DMS79 treated with DMSO at 0.1 percent for 48 hours (cell line): ENCODE results near the gene ERMN.
"Not testable (repeated sequence)": the region's sequence is repeated elsewhere in the genome, so short reads cannot be mapped to it uniquely, and the experiment has no call there.

Experiments
- DNase-seq: peaks from one replicate; lab custom pipeline; 2025; lab: John Stamatoyannopoulos, UW

The ERMN gene

DNA sequence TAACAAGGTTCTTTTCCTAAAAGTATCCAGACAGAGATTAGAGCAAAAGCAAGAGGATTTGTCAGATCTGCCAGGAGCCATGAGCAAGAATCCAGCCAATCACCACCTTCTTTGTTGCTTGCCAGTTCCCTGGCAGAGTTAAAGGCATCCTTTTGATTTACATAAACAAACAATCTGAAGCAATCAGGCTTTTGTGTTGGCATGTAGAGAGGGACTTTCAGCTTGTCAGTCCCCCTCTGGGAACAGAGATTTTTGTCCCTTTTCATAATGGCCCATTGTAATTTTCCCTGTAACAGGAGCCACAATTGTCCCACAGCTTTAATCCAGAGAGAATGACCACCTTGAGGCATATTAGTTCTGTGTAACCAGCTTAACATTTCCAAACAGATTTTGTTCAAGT lies at the start of gene ERMN:
TSS of gene ERMN (minus strand) at position 39 of the 400 bp plus-strand sequence. CDS start 182 bp downstream, outside the sequence.
- no peak for DNase-seq

GRCh38 chr2:157375384-157375783 lies 49.8 kb upstream of the ERMN start:
- no peak for DNase-seq

DNA sequence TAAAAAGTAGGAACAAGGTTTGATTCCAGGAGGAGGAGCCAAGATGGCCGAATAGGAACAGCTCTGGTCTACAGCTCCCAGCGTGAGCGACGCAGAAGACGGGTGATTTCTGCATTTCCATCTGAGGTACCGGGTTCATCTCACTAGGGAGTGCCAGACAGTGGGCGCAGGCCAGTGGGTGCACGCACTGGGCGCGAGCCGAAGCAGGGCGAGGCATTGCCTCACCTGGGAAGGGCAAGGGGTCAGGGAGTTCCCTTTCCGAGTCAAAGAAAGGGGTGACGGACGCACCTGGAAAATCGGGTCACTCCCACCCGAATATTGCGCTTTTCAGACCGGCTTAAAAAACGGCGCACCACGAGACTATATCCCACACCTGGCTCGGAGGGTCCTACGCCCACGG lies 42.9 kb upstream of the ERMN start:
- not testable (repeated sequence) for DNase-seq

DNA sequence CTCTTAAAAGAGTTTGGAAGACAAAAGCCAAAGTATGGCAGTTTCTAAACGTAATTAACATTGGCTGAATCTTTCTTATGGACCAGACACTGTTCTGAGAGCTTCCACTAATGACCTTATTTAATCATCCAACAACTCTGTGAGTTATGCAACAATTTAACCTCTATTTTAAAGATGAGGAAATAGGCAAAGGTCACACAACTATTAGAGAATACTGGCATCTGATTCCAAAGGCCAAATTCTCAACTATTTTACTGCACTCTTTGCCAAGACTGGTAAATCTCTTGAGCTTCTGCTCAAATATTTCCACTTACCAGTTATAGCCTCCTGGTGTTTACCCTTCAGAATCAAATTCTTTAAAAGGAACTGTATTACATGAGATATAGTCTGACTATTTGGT lies 42.1 kb upstream of the ERMN start:
- no peak for DNase-seq

DNA sequence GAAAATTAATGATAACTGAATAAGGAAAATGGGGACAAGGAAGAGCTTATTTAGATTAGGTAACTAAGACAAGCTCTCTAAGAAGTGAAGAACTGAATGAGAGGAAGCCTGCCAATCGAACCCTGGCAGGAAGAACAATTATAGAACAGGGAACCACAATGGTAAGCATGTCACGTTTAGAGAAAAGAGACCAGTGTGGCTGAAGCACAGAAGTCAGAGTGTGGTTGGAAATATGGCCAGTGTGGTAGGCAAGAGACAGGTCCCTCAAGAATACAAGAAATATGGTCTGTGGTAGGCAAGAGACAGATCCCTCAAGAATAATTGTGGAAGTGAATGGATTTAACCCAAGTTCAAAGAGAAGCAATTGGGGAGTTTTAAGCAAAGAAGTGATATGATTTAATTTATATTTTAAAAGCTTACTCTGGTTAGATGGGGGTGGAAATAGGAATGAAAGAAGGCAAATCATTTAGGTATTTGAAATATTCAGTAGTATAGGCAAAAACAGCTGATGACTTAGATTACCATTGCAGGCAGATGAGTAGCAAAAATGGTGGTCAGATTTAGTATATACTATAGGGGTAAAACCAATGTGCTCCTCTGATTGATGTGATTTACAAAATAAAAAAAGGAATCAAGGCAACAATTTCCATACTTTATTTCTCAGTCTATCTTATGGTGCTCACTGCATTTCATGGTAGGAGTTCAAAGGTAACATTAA lies 38.8 kb upstream of the ERMN start:
- no peak for DNase-seq

DNA sequence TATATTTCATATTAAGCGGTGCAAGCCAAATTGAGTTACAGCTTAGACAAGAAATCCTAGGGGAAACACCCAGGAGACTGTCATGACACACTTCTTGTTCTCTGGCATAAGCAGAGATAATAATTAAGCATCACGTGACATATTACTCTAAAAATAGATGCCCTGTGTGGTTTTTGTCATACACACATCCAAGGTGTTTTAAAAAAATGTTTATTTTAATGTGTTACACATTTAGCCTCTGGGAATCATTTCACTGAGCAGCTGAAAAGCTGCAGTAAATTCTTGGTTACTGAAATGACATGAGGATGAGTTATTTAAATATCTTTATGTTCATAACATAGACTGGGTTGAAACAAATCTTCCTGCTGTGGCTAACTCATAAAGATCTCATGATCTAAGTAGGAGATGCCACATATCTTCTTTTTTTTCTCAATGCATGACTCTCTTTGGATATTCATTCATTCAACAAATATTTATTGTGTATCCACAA lies 38.0 kb upstream of the ERMN start:
- no peak for DNase-seq

DNA sequence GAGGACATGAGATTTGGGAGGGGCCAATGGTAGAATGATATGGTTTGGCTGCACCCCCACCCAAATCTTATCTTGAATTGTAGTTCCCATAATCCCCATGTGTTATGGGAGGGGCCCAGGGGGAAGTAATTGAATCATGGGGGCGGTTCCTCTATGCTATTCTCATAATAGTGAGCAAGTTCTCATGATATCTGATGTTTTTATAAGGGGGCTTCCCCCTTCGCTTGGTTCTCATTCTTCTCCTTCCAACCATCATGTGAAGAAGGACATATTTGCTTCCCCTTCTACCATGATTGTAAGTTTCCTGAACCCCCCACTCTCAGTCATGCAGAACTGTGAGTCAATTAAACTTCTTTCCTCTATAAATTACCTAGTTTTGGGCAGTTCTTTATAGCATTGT lies 37.0 kb upstream of the ERMN start:
- no peak for DNase-seq

- DNase-seq, result no peak
These were observed 35.9 kb upstream of the ERMN start for GRCh38 chr2:157361526-157361925.

DNA sequence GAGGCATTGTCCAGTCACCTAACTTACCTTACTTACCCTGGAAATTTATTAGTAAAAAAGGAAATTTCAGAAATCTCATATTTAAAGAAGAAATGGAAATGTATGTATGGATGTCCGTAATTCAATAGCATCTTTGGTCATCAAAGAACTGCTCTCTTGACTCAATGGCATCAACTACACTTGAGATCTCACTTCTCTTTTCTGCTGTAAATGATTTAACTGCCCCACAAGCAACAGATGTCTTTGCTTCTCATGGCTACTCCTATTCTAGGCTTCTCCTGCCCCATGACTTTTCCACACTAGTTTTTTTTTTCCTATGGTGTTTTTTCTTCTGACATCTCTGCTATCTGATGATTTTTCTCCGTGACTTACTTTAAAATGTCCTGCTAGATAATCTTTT lies 34.0 kb upstream of the ERMN start:
- no peak for DNase-seq

DNA sequence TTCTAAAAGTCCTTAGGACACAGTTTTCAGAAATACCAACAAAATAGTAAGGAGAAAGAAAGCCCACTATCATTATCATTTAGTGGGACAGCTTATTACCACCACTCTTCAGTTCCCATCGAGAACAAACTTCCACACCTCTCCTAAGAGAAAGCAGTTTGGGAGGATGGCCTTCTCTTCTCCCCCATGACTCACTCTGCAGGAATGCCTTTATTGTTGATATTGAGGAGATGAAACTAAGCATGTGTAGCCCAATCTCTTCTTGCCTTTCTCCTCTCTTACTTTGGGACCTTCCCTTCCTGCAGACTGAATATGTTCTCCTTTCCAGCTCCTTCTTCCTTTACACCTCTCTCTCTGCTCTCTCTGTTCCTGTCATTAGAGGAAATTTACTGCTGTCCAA lies 30.0 kb upstream of the ERMN start:
- no peak for DNase-seq

DNA sequence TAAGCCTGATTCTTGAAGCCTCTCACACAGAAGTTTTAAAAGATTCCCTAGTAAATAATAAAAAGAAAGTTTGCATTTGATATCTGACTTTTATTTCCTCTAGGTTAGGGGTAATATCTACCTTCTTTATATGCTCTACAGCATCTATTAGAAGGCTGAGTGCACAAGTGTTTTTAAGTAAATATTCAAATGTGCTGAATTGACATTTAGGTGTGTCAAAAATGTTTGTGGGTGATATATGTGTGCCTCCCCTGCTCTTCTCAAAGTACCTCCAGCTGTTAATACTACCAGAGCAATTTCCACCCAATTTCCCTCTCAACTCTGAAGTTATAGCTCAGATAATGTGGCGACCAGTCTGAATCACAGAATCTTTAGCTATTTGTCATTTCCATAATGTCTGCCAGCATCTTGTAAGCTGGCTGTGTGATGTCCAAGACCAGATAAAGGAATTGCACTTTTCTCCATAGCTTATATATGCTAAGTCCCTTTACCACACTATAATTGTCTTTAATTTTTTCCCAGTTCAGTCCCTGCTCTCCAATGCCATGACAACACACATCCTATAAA lies 24.4 kb upstream of the ERMN start:
- DNase-seq, result no peak

- DNase-seq, result no peak
These were observed 22.8 kb upstream of the ERMN start for GRCh38 chr2:157348291-157348921.

GRCh38 chr2:157345647-157346389 lies 20.2 kb upstream of the ERMN start:
- no peak for DNase-seq

- DNase-seq, result not testable (repeated sequence)
These were observed 15.8 kb upstream of the ERMN start for GRCh38 chr2:157341381-157341780.

DNA sequence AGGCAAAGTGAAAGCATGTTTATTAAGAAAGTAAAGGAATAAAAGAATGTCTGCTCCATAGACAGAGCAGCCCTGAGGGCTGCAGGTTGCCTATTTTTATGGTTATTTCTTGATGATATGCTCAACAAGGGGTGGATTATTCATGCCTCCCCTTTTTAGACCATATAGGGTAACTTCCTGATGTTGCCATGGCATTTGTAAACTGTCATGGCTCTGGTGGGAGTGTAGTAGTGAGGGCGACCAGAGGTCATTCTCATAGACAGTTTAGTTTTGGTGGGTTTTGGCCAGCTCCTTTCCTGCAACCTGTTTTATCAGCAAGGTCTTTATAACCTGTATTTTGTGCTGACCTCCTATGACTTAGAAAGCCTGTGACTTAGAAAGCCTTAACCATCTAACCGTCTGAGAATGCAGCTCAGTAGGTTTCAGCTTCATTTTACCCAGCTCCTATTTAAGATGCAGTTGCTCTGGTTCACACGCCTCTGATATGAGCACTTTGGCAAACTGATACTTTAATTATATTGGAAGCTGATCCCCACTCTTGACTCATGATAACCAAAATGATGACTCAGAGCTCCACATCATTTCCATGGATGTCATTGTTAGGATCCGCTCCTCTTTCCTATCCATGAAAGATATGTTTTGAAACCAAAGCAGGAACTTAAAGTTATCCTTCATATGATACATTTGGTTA lies 14.5 kb upstream of the ERMN start:
- DNase-seq, result no peak

GRCh38 chr2:157337978-157338377 lies 12.4 kb upstream of the ERMN start:
- DNase-seq, result no peak

DNA sequence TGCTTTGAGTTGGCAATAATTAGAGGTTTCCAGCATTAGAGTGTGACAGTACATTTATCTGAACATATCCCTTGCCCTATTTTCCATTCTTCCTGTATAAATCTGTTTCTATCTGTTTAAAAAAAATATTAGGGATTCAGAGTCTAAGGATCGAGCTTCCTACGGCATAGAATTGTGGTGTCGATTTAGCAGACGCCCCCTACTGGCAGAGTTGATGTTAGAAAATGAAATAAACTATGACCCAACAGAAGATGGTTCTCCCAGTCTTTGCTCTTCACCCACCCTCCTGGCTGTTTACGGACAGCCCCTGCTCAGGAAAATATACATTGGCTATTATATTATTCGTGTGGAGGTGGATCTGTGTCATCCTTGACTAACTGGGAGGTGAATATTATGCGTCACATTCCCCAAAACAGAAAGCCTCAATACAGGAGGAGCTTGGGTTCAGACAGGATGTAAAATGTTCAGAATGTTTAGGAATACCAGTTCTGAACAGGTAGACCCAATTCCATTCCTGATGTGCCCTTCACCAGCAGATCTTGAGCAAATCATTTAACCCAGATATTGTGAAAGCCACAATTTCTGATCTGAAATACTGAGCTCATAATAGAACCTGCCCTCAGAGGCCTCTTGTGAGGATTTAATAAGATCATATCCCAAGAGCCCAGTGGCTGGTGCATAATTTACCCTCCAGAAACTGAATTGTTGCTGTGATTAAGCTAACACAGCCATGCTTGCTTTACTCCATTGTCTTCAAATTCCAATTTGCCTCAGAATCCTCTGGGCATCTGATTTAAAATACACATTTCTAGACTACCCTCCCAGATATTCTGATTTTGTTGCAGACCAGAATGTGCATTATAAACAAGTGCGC lies 10.8 kb upstream of the ERMN start:
- DNase-seq, result no peak

DNA sequence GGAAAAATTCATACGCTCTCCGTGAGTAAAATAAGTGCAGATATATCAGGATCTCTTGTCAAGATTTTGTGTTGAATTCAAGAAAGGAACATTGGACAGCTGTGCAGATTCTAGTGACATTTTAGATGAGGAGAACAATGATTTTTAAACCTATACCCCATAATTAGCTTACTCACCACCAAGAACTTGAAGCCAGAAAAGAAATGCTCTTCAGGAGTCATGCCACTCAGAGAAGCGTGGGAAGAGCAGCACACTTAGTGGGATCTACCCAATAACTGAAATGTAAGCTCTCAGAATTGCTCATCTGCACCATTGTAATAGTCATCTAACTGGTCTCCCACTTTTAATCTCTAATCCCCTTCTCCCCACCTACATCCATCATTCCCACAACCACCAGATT lies 9.2 kb upstream of the ERMN start:
- no peak for DNase-seq

- no peak for DNase-seq
These were observed 8.7 kb upstream of the ERMN start for GRCh38 chr2:157334335-157334734.

- DNase-seq, result no peak
These were observed 7.9 kb upstream of the ERMN start for GRCh38 chr2:157333304-157334047.
